Adrenal gland (tissue), 5 donors: ENCODE measurements around the gene CMIP.

Experiments used
- POLR2A ChIP-seq, 2 donors: fragments of 450-650 bp; IDR thresholded peaks; one replicate each; pipeline ENCODE4 v1.6.1; 2017; ENCODE audit warnings: antibody characterized with exemption in 2 of 2, mild to moderate bottlenecking in 2 of 2, moderate library complexity in 1 of 2
- TF ChIP-seq, protein P1 (sequence below), 6 experiments: fragments of 450-650 bp in 4 of 6; fragments of 200-600 bp in 2 of 6; sonication (generic) in 1 of 6; IDR thresholded peaks; 1 replicate in 5 of 6; 2 replicates in 1 of 6; pipeline versions ENCODE4 v1.5.1 to v1.8.0; 2016 to 2021; ENCODE audit warnings: antibody characterized with exemption in 6 of 6, mild to moderate bottlenecking in 2 of 6, moderate library complexity in 1 of 6
- donor health status: DM: no; HTN: no; CAD: no.

DNA sequence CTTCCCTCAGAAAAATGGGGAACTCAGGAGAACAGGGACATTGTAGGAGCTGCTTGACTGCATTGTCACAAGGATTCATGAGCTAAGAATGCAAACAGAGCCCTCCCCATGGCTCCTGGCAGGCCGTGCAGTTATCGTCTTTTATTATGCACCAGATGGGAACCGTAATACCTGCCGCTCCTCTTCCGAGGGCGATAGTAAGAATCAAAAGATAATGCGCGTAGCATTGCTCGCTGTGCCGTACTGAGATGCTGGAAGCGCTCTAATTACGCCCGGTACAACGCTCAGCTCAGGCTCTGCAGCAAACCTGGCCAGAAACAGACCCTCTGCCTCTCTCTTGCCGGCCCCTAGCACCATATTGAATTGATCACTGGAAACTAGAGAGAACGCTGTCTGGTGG, 247.4 kb downstream of the CMIP start:
- TF ChIP-seq, protein P1, sequence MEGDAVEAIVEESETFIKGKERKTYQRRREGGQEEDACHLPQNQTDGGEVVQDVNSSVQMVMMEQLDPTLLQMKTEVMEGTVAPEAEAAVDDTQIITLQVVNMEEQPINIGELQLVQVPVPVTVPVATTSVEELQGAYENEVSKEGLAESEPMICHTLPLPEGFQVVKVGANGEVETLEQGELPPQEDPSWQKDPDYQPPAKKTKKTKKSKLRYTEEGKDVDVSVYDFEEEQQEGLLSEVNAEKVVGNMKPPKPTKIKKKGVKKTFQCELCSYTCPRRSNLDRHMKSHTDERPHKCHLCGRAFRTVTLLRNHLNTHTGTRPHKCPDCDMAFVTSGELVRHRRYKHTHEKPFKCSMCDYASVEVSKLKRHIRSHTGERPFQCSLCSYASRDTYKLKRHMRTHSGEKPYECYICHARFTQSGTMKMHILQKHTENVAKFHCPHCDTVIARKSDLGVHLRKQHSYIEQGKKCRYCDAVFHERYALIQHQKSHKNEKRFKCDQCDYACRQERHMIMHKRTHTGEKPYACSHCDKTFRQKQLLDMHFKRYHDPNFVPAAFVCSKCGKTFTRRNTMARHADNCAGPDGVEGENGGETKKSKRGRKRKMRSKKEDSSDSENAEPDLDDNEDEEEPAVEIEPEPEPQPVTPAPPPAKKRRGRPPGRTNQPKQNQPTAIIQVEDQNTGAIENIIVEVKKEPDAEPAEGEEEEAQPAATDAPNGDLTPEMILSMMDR (IDR thresholded peaks at IDR 0.05) = no peak
- no peak for TF ChIP-seq POLR2A (IDR thresholded peaks at IDR 0.05)
